HG03521 (cell line): Measurements from ENCODE around the gene WBP1.

Source experiments
- ATAC-seq: cut with Tn5 transposase; IDR thresholded peaks from one replicate; pipeline ENCODE4 v1.9.1; 2021; ENCODE audit warnings: mild to moderate bottlenecking, moderate library complexity; ENCODE audit not compliant: unreplicated experiment

Gene WBP1

DNA sequence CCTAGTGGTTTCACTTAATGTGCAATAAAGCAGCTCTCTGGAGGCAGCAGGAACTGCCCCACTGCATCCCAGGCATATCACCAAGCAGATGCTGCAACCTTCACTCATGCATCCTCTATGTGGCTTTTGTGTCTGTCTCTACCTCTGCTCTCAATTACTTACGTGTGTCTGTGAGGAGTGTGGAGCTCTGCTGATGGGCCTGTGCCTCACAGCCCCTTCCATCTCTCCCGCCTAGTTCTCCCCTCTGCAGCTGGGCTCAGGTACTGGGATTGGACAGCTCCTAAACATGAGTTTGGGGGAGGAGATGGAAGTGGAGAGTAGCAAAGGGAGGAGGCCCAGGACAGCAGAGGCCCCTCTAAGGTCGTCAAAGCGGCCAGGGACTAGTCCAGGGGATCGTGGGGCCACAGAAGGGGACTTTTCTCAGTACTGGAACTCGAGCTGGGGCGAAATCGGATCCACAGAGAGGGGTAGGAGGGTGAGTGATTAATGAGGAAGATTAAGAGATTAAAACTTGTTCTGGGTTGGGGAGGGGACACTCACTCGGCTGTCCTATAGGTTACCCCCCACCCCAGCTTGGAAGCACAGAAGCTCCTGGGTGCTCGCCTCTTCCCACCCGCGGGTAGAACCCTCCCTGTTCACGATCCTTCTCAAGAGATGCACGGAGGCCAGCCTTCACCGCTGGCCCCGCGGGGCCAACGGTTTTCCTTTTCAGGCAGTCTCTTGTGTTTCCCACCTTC is 43.3 kb downstream of the WBP1 start:
- ATAC-seq = no peak

DNA sequence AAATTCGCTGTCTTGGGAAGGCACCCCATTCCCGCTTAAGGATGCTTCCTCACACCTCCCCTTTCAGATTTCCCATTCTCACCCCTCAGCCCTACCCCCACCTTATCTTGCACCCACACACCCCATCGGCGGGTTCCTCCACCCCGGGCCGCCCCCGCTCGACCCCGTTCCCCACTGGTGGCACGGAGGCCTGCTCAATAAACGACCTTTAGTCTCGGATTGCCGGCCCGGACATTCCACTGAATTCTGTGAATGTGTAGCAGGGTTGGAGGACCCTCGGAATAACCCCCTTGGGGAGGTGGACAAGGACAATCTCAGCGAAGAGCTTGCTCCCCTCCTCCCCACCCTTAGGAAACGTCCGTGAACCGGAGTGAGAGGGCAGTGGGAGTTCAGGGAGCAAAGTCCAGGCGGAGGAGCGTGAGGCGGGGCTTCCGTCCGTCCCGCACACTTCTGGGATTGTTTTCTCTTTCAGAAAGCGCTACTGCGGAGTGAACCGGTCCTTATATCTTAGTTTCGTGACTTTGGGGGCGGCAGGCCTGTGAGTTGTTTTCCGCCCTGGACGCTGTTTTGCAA is 44.0 kb downstream of the WBP1 start:
- ATAC-seq = no peak

DNA sequence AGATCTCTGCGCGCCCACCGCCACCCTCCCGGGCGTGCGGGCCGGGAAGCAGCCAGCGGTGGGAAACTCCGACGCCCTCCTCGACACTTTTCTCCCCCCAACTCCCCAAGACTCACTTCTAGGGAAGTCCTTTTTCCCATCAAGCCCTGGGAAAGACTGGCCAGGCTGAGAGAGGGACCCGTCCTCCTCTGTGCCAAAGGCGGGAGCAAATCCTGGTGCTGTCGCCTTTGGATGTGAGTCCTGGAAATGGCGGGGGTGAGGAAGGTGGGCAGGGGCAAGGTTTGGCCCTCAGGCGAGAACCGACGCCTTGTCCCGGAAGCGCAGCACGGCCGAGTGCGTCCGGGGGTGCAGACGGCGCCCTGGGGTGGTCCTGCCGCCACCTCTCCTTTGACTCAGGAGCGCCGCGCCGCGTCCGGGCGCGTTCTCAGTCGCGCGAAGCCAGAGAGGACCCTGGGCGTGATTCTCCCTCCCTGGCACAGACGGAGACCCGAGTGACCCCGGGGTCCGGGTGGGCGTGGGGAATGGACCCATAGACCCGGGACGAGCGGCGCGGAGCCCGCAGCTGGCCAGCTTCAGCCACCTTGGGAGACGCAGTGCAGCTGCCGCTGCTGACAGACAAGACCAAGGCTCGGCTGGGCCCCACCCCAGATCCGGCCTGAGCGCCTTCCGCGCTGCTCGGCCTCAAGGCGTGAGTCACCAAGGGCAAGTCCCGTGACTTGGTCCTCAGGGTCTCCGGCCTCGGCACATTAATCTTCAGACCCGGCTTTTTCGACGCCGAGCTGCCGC is 44.7 kb downstream of the WBP1 start:
- ATAC-seq = peak; percentile 21

DNA sequence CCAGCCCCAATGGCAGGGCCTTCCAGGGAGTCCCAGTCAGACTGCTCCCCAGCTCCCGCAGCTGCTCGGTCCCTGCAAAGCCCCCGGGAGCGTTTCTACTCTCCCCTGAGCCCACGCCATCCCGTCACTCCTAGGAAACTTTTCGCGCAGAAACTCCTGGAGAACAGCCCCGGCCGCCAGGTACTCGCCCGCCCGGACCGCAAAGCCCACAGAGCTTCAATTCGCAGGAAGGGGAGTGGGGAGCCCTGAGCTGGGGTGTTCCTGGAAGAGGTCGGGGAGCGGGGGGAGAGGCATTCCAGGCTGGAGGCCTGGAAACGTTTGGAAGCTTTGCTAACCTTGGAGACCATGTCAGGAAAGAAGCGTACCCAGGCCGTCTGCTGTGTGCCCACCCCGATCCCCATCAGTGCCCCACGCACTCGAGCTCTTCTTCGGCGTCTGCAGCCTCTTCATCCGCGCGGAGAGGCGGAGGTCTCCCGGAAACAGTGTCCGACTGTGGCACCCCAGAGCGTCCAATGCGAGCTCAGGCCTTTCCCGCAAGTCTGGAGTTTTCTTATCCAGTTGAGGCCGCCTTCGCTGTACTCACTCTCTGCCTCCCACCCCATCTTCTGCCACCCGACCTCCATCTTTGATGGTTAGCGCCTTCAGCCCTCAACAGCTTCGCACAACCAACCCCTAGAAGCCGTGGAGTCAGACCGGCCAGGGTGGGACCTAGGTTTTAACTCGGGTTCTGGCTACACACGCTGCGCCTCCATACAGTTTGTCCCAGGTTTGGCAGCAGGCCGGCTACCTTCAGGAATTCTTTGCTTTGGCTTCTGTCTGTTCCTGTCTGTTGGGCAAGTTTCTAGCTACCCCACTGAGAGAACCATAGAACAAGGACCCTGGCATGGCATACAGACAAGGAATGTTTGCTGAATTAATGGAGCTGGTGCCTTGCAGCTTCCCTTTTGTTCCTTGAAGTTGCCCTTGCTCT is 45.6 kb downstream of the WBP1 start:
- ATAC-seq = no peak

DNA sequence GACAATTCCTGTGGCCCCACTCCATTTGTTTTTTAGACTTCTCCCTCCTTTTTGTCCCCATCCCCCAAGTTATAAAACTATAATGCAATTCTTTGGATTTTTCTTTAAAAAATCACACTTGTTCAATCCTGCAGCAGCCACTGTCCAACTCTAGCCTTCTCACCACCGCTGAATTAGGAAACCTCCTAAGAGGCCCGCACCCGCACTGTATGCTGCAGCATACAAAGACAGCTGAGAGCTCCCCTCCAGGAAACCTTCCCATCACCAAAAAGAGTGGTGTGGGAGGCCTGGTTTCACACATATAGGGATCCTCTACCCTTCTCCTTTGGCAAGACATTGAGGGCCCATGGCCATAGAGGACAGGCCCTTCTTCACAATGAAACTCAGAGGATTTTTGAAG is 46.4 kb downstream of the WBP1 start:
- no peak for ATAC-seq

DNA sequence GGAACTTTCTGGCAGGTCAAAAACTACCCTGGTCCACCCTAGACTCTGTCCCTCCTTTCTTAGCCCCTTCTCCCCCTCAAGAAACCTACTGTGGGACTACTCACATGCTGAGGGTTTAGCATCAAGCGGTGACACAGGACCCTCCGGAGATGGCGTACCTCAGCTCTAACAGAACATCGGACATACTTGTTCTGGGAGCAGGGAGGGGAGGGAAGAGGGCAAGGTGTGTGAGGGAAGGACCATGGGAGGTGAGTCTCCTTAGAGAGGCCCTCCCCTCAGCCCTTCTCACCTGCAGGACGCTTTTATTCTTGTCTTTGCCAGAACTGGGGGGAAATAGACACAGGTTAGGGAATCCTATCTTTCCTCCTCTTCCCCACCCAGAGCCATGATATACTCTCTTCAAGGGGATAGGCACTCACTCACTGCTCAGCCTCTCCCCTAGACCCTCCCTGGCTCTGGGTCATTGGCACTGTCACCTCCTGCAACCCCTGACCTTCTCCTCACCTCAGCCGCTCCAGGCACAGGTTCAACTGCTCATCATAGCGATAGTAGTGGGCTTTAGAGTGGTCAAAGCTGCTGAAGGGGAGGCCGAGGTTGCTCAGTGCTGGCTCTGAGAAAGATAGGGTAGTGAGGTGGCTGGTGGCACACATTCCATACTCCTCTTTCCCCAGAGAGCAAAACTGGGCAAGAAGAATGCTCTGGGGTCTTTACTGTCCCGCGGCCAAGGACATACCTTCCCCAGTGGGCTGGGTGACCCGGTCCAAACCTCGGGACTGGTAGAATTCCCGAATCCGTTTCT is 47.4 kb downstream of the WBP1 start:
- no peak for ATAC-seq

DNA sequence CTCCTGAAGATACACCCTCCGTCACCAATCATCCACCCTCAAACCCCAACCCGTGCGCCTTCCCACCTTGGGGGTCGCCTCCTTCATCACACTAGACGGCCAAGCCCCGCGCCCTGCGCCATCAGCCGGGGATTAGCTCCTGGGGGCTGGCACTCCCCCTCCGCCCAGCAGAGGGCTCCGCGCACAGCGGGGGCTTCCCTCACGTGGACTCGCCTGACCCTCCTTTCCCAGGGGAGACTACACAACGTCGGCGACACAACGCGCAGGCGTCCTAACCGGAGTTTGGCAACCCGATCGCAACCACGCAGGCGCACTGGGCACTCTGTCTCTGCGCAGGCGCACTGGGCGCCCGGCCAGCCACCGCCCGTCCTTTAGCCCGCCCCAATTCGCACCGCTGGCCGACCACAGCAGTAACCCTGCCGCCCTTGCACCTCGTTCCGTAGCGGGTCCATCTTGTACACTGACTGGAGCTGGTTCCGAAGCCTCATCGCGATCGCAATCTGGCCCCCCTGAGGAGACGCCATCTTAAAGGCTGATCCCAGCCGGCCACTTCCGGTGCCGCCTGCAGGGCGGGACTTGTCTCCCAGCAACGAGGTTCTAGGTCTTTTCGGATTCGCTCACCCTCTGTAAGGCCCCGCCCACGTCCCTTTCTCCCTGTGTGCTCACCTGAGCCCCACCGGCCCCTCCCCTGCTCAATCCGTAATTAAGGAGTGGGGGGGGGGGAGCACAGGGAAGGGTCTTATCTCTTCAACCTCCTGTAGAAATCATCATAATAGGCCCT is 49.1 kb downstream of the WBP1 start, which contains the start of gene PCGF1:
TSS of gene PCGF1 (minus strand) at position 551 of the 781 bp plus-strand sequence. CDS start at position 524, 27 bp downstream.
- ATAC-seq = peak; percentile 91

DNA sequence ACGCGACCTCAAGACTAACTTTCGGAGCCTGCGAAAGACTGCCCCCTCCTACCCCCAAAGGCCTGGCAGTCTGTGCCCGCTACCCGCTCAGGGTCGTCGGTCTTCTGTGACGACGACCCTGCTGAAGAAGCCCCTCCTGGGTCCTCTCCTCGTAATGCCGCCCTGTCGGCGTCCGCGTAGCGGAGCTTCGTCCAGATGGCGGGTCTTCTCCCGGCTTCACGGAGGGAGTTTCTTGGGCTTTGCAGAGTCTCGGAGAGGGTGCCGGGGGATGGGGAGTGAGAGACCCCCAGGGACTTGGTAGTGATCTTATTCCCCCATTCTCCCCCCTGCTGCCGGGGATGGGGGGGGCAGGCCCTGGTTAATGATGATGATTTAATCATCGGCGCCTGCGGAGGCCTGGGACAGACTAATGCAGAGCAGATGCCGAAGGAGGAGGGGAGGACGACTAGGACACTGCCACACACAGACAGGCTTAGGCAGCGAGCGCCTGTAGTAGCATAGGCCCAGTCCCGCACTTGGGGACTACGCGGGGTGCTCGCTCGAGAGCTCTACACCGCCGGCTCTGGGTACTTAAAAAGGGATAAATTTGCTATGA is 49.8 kb downstream of the WBP1 start:
- ATAC-seq = peak; percentile 5

DNA sequence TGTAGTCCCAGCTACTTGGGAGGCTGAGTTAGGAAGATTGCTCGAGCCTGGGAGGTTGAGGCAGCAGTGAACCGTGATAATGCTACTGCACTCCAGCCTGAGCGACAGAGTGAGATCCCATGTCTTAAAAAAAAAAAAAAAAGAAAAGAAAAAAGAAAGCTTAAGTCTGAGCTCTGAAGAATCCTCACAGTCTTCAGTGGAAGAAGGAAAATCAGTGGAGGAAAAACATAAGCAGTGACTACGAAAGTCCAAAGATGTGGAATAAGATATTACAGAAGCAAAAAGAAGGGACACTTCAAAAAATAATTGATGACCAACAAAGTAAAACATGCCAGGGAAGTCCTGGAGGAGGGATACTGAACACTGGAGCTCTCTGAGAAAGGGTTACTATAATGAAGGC is 52.0 kb downstream of the WBP1 start:
- no peak for ATAC-seq
